ENCODE data around the gene PCDHB14.
"Not testable (repeated sequence)": the region's sequence is repeated elsewhere in the genome, so short reads cannot be mapped to it uniquely, and the experiment has no call there.

GRCh38 chr5:141247434-141247833 is 24.3 kb downstream of the PCDHB14 start:
- not testable (repeated sequence) for TF ChIP-seq POLR2A, POLR2AphosphoS5 (IDR thresholded peaks at IDR 0.05; ENCODE audit: low read depth, low read length)
